H1 (cell line): ENCODE data around the gene CCDC24. TPM values are rescaled to one million over a fixed set of nuclear protein-coding genes. Genes with fewer than 3 reads are reported as not detected.
A peak's percentile ranks its signal among the peaks of the same experiment; 100 is the strongest.

ENCODE experiments used
- CEBPB ChIP-seq: IDR thresholded peaks from 2 replicates; pipeline ENCODE4 v1.6.1; 2012; ENCODE audit warnings: low read depth, low read length
- CHD2 ChIP-seq: IDR thresholded peaks from 2 replicates; pipeline ENCODE4 v1.6.1; 2012; ENCODE audit warnings: low read length, improper control_type of control experiment
- CTBP2 ChIP-seq: IDR thresholded peaks from 2 replicates; pipeline ENCODE4 v1.7.0; 2011; ENCODE audit warnings: borderline replicate concordance, mild to moderate bottlenecking, moderate library complexity, mixed read lengths, low read length; ENCODE audit not compliant: insufficient read depth, insufficient read length
- GABPA ChIP-seq: IDR thresholded peaks from 2 replicates; pipeline ENCODE4 v1.6.1; 2011; ENCODE audit warnings: mild to moderate bottlenecking, low read length, moderate library complexity, borderline replicate concordance; ENCODE audit not compliant: insufficient read depth
- GTF2F1 ChIP-seq: IDR thresholded peaks from 2 replicates; pipeline ENCODE4 v1.6.1; 2012; ENCODE audit warnings: low read depth, low read length, improper control_type of control experiment, borderline replicate concordance
- HDAC2 ChIP-seq, 2 experiments: fragments of 300-600 bp in 1 of 2; sonication (generic) in 1 of 2; IDR thresholded peaks; 2 replicates each; pipeline ENCODE4 v1.6.1; 2011 to 2012; ENCODE audit warnings: low read depth in 2 of 2, low read length in 2 of 2, mild to moderate bottlenecking in 2 of 2, moderate library complexity in 2 of 2, borderline replicate concordance in 1 of 2, inconsistent platforms in 1 of 2
- JUN ChIP-seq: IDR thresholded peaks from 2 replicates; pipeline ENCODE4 v1.6.1; 2011; ENCODE audit warnings: low read depth, mild to moderate bottlenecking, improper control_type of control experiment, low read length
- MAFK ChIP-seq: IDR thresholded peaks from 2 replicates; pipeline ENCODE4 v1.6.1; 2012; ENCODE audit warnings: low read depth, mild to moderate bottlenecking, improper control_type of control experiment, low read length
- POLR2A ChIP-seq, 2 experiments: IDR thresholded peaks; 1 replicate in 1 of 2; 2 replicates in 1 of 2; pipeline ENCODE4 v1.6.1; 2011; ENCODE audit warnings: low read depth in 2 of 2, low read length in 2 of 2, mild to moderate bottlenecking in 2 of 2; ENCODE audit errors: control extremely low read depth in 1 of 2
- POU5F1 ChIP-seq: IDR thresholded peaks from 2 replicates; pipeline ENCODE4 v1.6.1; 2011; ENCODE audit warnings: low read depth, mild to moderate bottlenecking, low read length, moderate library complexity
- SIN3A ChIP-seq, 2 experiments: IDR thresholded peaks in 1 of 2; conservative IDR thresholded peaks in 1 of 2; 2 replicates each; pipeline ENCODE4 v1.6.1; 2011 to 2012; ENCODE audit warnings: low read length in 2 of 2, improper control_type of control experiment in 1 of 2, low read depth in 1 of 2, mild to moderate bottlenecking in 1 of 2
- SIX5 ChIP-seq: IDR thresholded peaks from 2 replicates; pipeline ENCODE4 v1.6.1; 2011; ENCODE audit warnings: mild to moderate bottlenecking, low read depth, low read length
- SP1 ChIP-seq: IDR thresholded peaks from 2 replicates; pipeline ENCODE4 v1.6.1; 2011; ENCODE audit warnings: low read depth, low read length
- SP2 ChIP-seq: IDR thresholded peaks from 2 replicates; pipeline ENCODE4 v1.6.1; 2012; ENCODE audit warnings: mild to moderate bottlenecking, low read length, inconsistent platforms
- TBP ChIP-seq: IDR thresholded peaks from 2 replicates; pipeline ENCODE4 v1.6.1; 2011; ENCODE audit warnings: low read depth, low read length, improper control_type of control experiment
- USF2 ChIP-seq: IDR thresholded peaks from 2 replicates; pipeline ENCODE4 v1.6.1; 2011; ENCODE audit warnings: low read length, improper control_type of control experiment
- polyA plus RNA-seq, 7 experiments: library from polyadenylated mRNA; depleted of rRNA in 3 of 7; stranded (reverse) in 5 of 7; unstranded in 2 of 7; fragments of >200 nt in 5 of 7; fragments of 200-250 nt in 2 of 7; gene quantifications; 1 replicate in 5 of 7; 2 replicates in 1 of 7; 4 replicates in 1 of 7; pipeline versions ENCODE4 v1.2.1 to v1.2.3, GENCODE V29; 2011 to 2013; ENCODE audit warnings: missing spikeins in 2 of 7, mixed read lengths in 2 of 7
- total RNA-seq: library from RNA; stranded (reverse); fragmentation: NEBNext Ultra II Directional; extraction: Animal tissue kit (Norgen Biotek cat#: 25700); gene quantifications from 2 replicates; pipeline ENCODE4 v1.2.1, GENCODE V29; 2021
- TF ChIP-seq, protein P1 (sequence below): IDR thresholded peaks from 2 replicates; pipeline ENCODE4 v1.6.1; 2012; ENCODE audit warnings: inconsistent platforms

The CCDC24 gene
- total and polyA plus RNA-seq, 2 of the 8 experiments (the other 6 are each of a cell fraction or from before 2014, with no cell fraction given) = 11.2 to 11.4 TPM

GRCh38 chr1:43979528-43980254 lies 11.7 kb upstream of the CCDC24 start (continued):
- TF ChIP-seq GABPA = no peak
- no peak for TF ChIP-seq JUN
- no peak for TF ChIP-seq TBP
- no peak for TF ChIP-seq MAFK
- TF ChIP-seq, protein P1, sequence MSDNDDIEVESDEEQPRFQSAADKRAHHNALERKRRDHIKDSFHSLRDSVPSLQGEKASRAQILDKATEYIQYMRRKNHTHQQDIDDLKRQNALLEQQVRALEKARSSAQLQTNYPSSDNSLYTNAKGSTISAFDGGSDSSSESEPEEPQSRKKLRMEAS = peak; percentile 94
- TF ChIP-seq HDAC2 (IDR thresholded peaks at IDR 0.05; ENCODE audit: borderline replicate concordance in 1 of 2, low read depth in 2 of 2, low read length in 2 of 2) = no peak
- TF ChIP-seq CHD2 = no peak
- TF ChIP-seq SP2 = no peak
- no peak for TF ChIP-seq CEBPB
- no peak for TF ChIP-seq CTBP2
- TF ChIP-seq USF2 = 0 out of 2 replicates have a peak, but pooled peaks have one; percentile 18
- no peak for TF ChIP-seq POU5F1
- TF ChIP-seq SP1 = no peak
- TF ChIP-seq POLR2A (IDR thresholded peaks at IDR 0.05; ENCODE audit: control extremely low read depth in 1 of 2, low read depth in 2 of 2, low read length in 2 of 2) = no peak
- peak in 1 of 2 experiments; percentile 63; a peak in 2 of 4 replicates for TF ChIP-seq SIN3A (conservative IDR thresholded peaks at IDR 0.05 in 1 of 2, IDR thresholded peaks at IDR 0.05 in 1 of 2; ENCODE audit: low read depth in 1 of 2, low read length in 2 of 2)
- TF ChIP-seq SIX5 = no peak
- TF ChIP-seq GTF2F1 = no peak
